Activated gamma-delta T cell treated with Interleukin-2 at 50 U/mL for 16 hours (primary cell): ENCODE measurements around the gene ATAD3B.
"Not testable (repeated sequence)": the region's sequence is repeated elsewhere in the genome, so short reads cannot be mapped to it uniquely, and the experiment has no call there.

Experiments used
- DNase-seq: peaks from one replicate; pipeline ENCODE4 v3.0.0-alpha.2; 2020

The ATAD3B gene

GRCh38 chr1:1452882-1453281 is 18.7 kb upstream of the ATAD3B start:
- no peak for DNase-seq

- not testable (repeated sequence) for DNase-seq
Observed at GRCh38 chr1:1454286-1455056, 17.1 kb upstream of the ATAD3B start.

- DNase-seq: no peak
Observed at GRCh38 chr1:1455366-1455884, 16.1 kb upstream of the ATAD3B start.

GRCh38 chr1:1455934-1456333 is 15.6 kb upstream of the ATAD3B start:
- not testable (repeated sequence) for DNase-seq

- DNase-seq: not testable (repeated sequence)
Observed at GRCh38 chr1:1456683-1457255, 14.8 kb upstream of the ATAD3B start.

GRCh38 chr1:1459156-1459555 is 12.4 kb upstream of the ATAD3B start:
- DNase-seq: not testable (repeated sequence)

GRCh38 chr1:1459711-1460110 is 11.9 kb upstream of the ATAD3B start:
- not testable (repeated sequence) for DNase-seq

- DNase-seq: no peak
Observed at GRCh38 chr1:1460540-1461130, 10.9 kb upstream of the ATAD3B start.

- no peak for DNase-seq
Observed at GRCh38 chr1:1461721-1462317, 9.7 kb upstream of the ATAD3B start.

GRCh38 chr1:1462318-1462966 is 9.1 kb upstream of the ATAD3B start:
- DNase-seq: no peak

- no peak for DNase-seq
Observed at GRCh38 chr1:1463312-1463711, 8.3 kb upstream of the ATAD3B start.

- not testable (repeated sequence) for DNase-seq
Observed at GRCh38 chr1:1468196-1468985, 3.2 kb upstream of the ATAD3B start.

- DNase-seq: no peak
Observed at GRCh38 chr1:1470626-1471388, 758 bp upstream of the ATAD3B start.

GRCh38 chr1:1472053-1472876 is 700 bp downstream of the ATAD3B start:
- DNase-seq: not testable (repeated sequence)

GRCh38 chr1:1476011-1476410 is 4.4 kb downstream of the ATAD3B start:
- not testable (repeated sequence) for DNase-seq

GRCh38 chr1:1477206-1477605 is 5.6 kb downstream of the ATAD3B start:
- no peak for DNase-seq

- DNase-seq: no peak
Observed at GRCh38 chr1:1479547-1480487, 8.3 kb downstream of the ATAD3B start.

GRCh38 chr1:1480488-1480867 is 8.9 kb downstream of the ATAD3B start:
- not testable (repeated sequence) for DNase-seq

- not testable (repeated sequence) for DNase-seq
Observed at GRCh38 chr1:1481811-1482210, 10.2 kb downstream of the ATAD3B start.
